Endothelial cell of umbilical vein (primary cell): ENCODE results near the gene PRKCB. TPM values are rescaled to one million over a fixed set of nuclear protein-coding genes. Genes with fewer than 3 reads are reported as not detected.

Experiments used
- BruUV-seq: library from RNA; stranded (reverse); fragments of 400-500 nt; replicated peaks from 2 replicates; lab custom pipeline; 2021; lab: Mats Ljungman, UMichigan
- CTCF ChIA-PET: fragments of 300-600, 350-600 bp; sonication (Branson Sonifier 250); formaldehyde crosslinking; loops from one replicate; lab custom pipeline; 2021; ENCODE audit warnings: antibody characterized with exemption, inconsistent platforms; lab: Charles Lee
- POLR2A ChIA-PET: fragments of 300-600, 350-600 bp; sonication (Branson Sonifier 250); formaldehyde crosslinking; loops from one replicate; lab custom pipeline; 2021; ENCODE audit warnings: antibody characterized with exemption, inconsistent platforms; lab: Charles Lee
- DNase-seq: peaks from one replicate; pipeline ENCODE4 v3.0.0-alpha.2; 2011; ENCODE audit warnings: low read depth, low spot score
- FAIRE-seq: peaks from 2 replicates; lab custom pipeline; 2011; peaks lifted over from hg19 to GRCh38; lab: Jason Lieb, UNC
- H2AFZ ChIP-seq: 2 replicates; pipeline ENCODE4 v1.6.0; 2012; ENCODE audit warnings: low read depth, low read length, control low read depth, inconsistent platforms
- H3K27ac ChIP-seq: 2 replicates; pipeline ENCODE4 v1.5.1; 2011; ENCODE audit warnings: low read depth, mild to moderate bottlenecking, control low read depth, low read length, moderate library complexity; ENCODE audit not compliant: insufficient read depth
- H3K27me3 ChIP-seq, 2 experiments: 2 replicates each; pipeline versions ENCODE4 v1.6.0 to v1.6.1; 2011; ENCODE audit warnings: low read length in 2 of 2, mixed read lengths in 1 of 2; ENCODE audit not compliant: control insufficient read depth in 2 of 2, insufficient read depth in 2 of 2
- H3K36me3 ChIP-seq, 2 experiments: 2 replicates in 1 of 2; 3 replicates in 1 of 2; pipeline ENCODE4 v1.5.1; 2011; ENCODE audit warnings: low read length in 2 of 2, mild to moderate bottlenecking in 1 of 2, moderate library complexity in 1 of 2; ENCODE audit not compliant: control insufficient read depth in 2 of 2, insufficient read depth in 2 of 2; ENCODE audit errors: extremely low read depth in 1 of 2
- H3K4me1 ChIP-seq: 3 replicates; pipeline ENCODE4 v1.5.1; 2011; ENCODE audit warnings: mild to moderate bottlenecking, low read length; ENCODE audit not compliant: control insufficient read depth, insufficient read depth; ENCODE audit errors: extremely low read depth
- H3K4me2 ChIP-seq: 2 replicates; pipeline ENCODE4 v1.6.1; 2011; ENCODE audit warnings: low read length, control low read depth, mixed read lengths; ENCODE audit not compliant: insufficient read depth
- H3K4me3 ChIP-seq, 3 experiments: fragments of 200-600 bp in 1 of 3; sonication (generic), shearing (Covaris generic) in 1 of 3; replicated peaks in 1 of 3; 2 replicates each; pipeline ENCODE4 v1.5.1; 2011 to 2016; ENCODE audit warnings: control low read depth in 3 of 3, low read length in 3 of 3, mild to moderate bottlenecking in 2 of 3, inconsistent platforms in 1 of 3, low read depth in 1 of 3, moderate library complexity in 1 of 3; ENCODE audit not compliant: insufficient read depth in 1 of 3
- H3K79me2 ChIP-seq: 2 replicates; pipeline ENCODE4 v1.6.0; 2012; ENCODE audit warnings: low read length, inconsistent platforms; ENCODE audit not compliant: control insufficient read depth, insufficient read depth
- H3K9ac ChIP-seq: replicated peaks from 2 replicates; pipeline ENCODE3; 2011; ENCODE audit warnings: low read length, control low read depth; ENCODE audit not compliant: insufficient read depth; ENCODE audit errors: extremely low read depth
- H3K9me1 ChIP-seq: replicated peaks from 3 replicates; pipeline ENCODE4 v1.6.0; 2011; ENCODE audit warnings: mild to moderate bottlenecking, low read length; ENCODE audit not compliant: control insufficient read depth, insufficient read depth; ENCODE audit errors: extremely low read depth
- H3K9me3 ChIP-seq: replicated peaks from 2 replicates; pipeline ENCODE4 v1.5.1; 2012; ENCODE audit warnings: low read length, inconsistent platforms; ENCODE audit not compliant: control insufficient read depth, insufficient read depth
- H4K20me1 ChIP-seq: replicated peaks from 2 replicates; pipeline ENCODE3; 2011; ENCODE audit warnings: mild to moderate bottlenecking, low read length; ENCODE audit not compliant: control insufficient read depth, insufficient read depth; ENCODE audit errors: extremely low read depth
- CTCF ChIP-seq, 2 donors: IDR thresholded peaks; 1 replicate in 1 of 2; 2 replicates in 1 of 2; pipeline ENCODE4 v1.5.1; 2011; ENCODE audit warnings: low read length in 2 of 2, mild to moderate bottlenecking in 2 of 2, moderate library complexity in 2 of 2, control low read depth in 1 of 2, inconsistent platforms in 1 of 2, low read depth in 1 of 2; ENCODE audit not compliant: insufficient read depth in 1 of 2; ENCODE audit errors: extremely low read depth in 1 of 2
- EZH2 ChIP-seq: IDR thresholded peaks from 2 replicates; pipeline ENCODE4 v1.6.1; 2012; ENCODE audit warnings: borderline replicate concordance, low read depth, mild to moderate bottlenecking, moderate library complexity, low read length, inconsistent platforms; ENCODE audit not compliant: severe bottlenecking
- FOS ChIP-seq: IDR thresholded peaks from 2 replicates; pipeline ENCODE4 v1.6.1; 2011; ENCODE audit warnings: mild to moderate bottlenecking, low read length, moderate library complexity, borderline replicate concordance; ENCODE audit not compliant: insufficient read depth
- GATA2 ChIP-seq: IDR thresholded peaks from 2 replicates; pipeline ENCODE4 v1.7.0; 2011; ENCODE audit warnings: low read depth, mild to moderate bottlenecking, moderate library complexity, mixed read lengths, low read length; ENCODE audit not compliant: insufficient read length, insufficient read depth
- JUN ChIP-seq: IDR thresholded peaks from 2 replicates; pipeline ENCODE4 v1.6.1; 2011; ENCODE audit warnings: borderline replicate concordance, low read depth; ENCODE audit not compliant: insufficient read length, insufficient read depth
- MYC ChIP-seq: IDR thresholded peaks from one replicate; pipeline ENCODE4 v1.6.1; 2011; ENCODE audit warnings: mild to moderate bottlenecking, low read depth, low read length
- POLR2A ChIP-seq: IDR thresholded peaks from 2 replicates; pipeline ENCODE4 v1.6.1; 2012; ENCODE audit warnings: low read depth, mild to moderate bottlenecking, control low read depth, low read length
- POLR2AphosphoS5 ChIP-seq: IDR thresholded peaks from 2 replicates; pipeline ENCODE4 v1.6.1; 2012; ENCODE audit warnings: low read depth, mild to moderate bottlenecking, control low read depth, low read length, moderate library complexity; ENCODE audit not compliant: insufficient read depth
- dilution Hi-C: fragments of 300-500 bp; cut with MboI; formaldehyde crosslinking; loops from one replicate; pipeline ENCODE4 v1.15.0; 2019; ENCODE audit warnings: low sequenced_read_pairs; ENCODE audit not compliant: extremely low pct_ligation_motif_present
- intact Hi-C: fragments of 100-400 bp; cut with micrococcal nuclease; formaldehyde crosslinking; loops from one replicate; pipeline ENCODE4 v1.10.0; 2022
- polyA plus RNA-seq, 4 experiments: library from polyadenylated mRNA; depleted of rRNA in 3 of 4; stranded (reverse) in 3 of 4; unstranded in 1 of 4; fragments of >200 nt; gene quantifications; 2 replicates each; pipeline versions ENCODE4 v1.2.1 to v1.2.3, GENCODE V29; 2011 to 2012; ENCODE audit warnings: missing spikeins in 1 of 4
- total RNA-seq: library from RNA; stranded (reverse); gene quantifications from 2 replicates; pipeline ENCODE4 v1.2.3, GENCODE V29; 2021
- TF ChIP-seq, protein P1 (sequence below): IDR thresholded peaks from 2 replicates; pipeline ENCODE4 v1.6.1; 2011; ENCODE audit not compliant: insufficient read depth, insufficient read length

Gene PRKCB
- total and polyA plus RNA-seq, 2 donors (not counting 3 experiments of a cell fraction or from before 2014, with no cell fraction given), result 0.01 TPM; not detected in 1

GRCh38 chr16:23965137-23965733, 129.5 kb downstream of the PRKCB start:
- FAIRE-seq (no peak), DNase-seq (no peak)
- no peaks in the 10 kb centered on the region for H3K9me1 ChIP-seq
- POLR2A ChIA-PET, result no interaction called here
- H3K36me3 ChIP-seq, result no peaks in the 10 kb centered on the region
- H3K4me1 ChIP-seq, result no peaks in the 10 kb centered on the region
- no peak overlapping the region for H3K4me2 ChIP-seq
- BruUV-seq, result no TSS peak
- no peaks in the 10 kb centered on the region for H3K79me2 ChIP-seq
- no peaks in the 10 kb centered on the region for H3K9me3 ChIP-seq
- dilution Hi-C loops, result no loop called here
- H3K9ac ChIP-seq, result no peak overlapping the region
- intact Hi-C loops, result no loop called here
- no peak for TF ChIP-seq JUN
- no peak for TF ChIP-seq GATA2
- no peak for TF ChIP-seq MYC
- no peak for TF ChIP-seq POLR2A
- TF ChIP-seq CTCF (IDR thresholded peaks at IDR 0.05; ENCODE audit: extremely low read depth in 1 of 2, insufficient read depth in 1 of 2, low read depth in 1 of 2, low read length in 2 of 2), result no peak
- TF ChIP-seq FOS, result no peak
- no peak for TF ChIP-seq POLR2AphosphoS5
- TF ChIP-seq, protein P1, sequence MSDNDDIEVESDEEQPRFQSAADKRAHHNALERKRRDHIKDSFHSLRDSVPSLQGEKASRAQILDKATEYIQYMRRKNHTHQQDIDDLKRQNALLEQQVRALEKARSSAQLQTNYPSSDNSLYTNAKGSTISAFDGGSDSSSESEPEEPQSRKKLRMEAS, result no peak
- TF ChIP-seq EZH2, result no peak
- H2AFZ ChIP-seq, result no peak overlapping the region
- H3K27ac ChIP-seq, result no peak overlapping the region
- no peaks in the 10 kb centered on the region for H3K27me3 ChIP-seq
- CTCF ChIA-PET, result interaction anchor here (0.6 kb wide), 2 partner anchors 11 to 226 kb away, joined by 3 read pairs; no protein-coding TSS in a partner anchor
- no peaks in the 10 kb centered on the region for H4K20me1 ChIP-seq
- no peak overlapping the region for H3K4me3 ChIP-seq
